Activated B cell treated with CpG ODN at 0.5 μM for 24 hours (primary cell): ENCODE data around the gene CBY1. TPM values are rescaled to one million over a fixed set of nuclear protein-coding genes. Genes with fewer than 3 reads are reported as not detected.

ENCODE experiments used
- ATAC-seq: fragments of 200-7000 bp; cut with Tn5 transposase; one replicate; pipeline ENCODE4 v1.10.0; 2021; ENCODE audit warnings: low read depth, mild to moderate bottlenecking, moderate library complexity
- CTCF ChIA-PET: fragments of 350-600 bp; sonication (Branson Sonifier 250); formaldehyde crosslinking; loops from one replicate; lab custom pipeline; 2021; ENCODE audit warnings: antibody characterized with exemption; lab: Charles Lee
- POLR2A ChIA-PET: fragments of 350-600 bp; sonication (Branson Sonifier 250); formaldehyde crosslinking; loops from one replicate; lab custom pipeline; 2021; ENCODE audit warnings: antibody characterized with exemption; lab: Charles Lee
- DNase-seq: peaks from one replicate; pipeline ENCODE4 v3.0.0; 2022
- H3K27ac Mint-ChIP-seq: one replicate; pipeline ENCODE4 v1.8.0; 2020; ENCODE audit warnings: mixed read lengths
- H3K27me3 Mint-ChIP-seq: one replicate; pipeline ENCODE4 v1.8.0; 2021; ENCODE audit warnings: mixed read lengths
- H3K36me3 Mint-ChIP-seq: one replicate; pipeline ENCODE4 v1.8.0; 2021; ENCODE audit warnings: low read depth, mixed read lengths
- H3K4me1 Mint-ChIP-seq: one replicate; pipeline ENCODE4 v1.8.0; 2021; ENCODE audit warnings: mixed read lengths
- H3K4me3 Mint-ChIP-seq: one replicate; pipeline ENCODE4 v1.8.0; 2020; ENCODE audit warnings: mild to moderate bottlenecking, mixed read lengths
- H3K9me3 Mint-ChIP-seq: one replicate; pipeline ENCODE4 v1.8.0; 2020; ENCODE audit warnings: mixed read lengths
- CTCF ChIP-seq: fragments of 200-600 bp; IDR thresholded peaks from one replicate; pipeline ENCODE4 v1.8.0; 2022; ENCODE audit warnings: antibody characterized with exemption, mild to moderate bottlenecking
- intact Hi-C: fragments of 100-400 bp; cut with micrococcal nuclease; formaldehyde crosslinking; loops from one replicate; pipeline ENCODE4 v1.15.1; 2024
- total RNA-seq: library from RNA; stranded (reverse); gene quantifications from 2 replicates; pipeline ENCODE4 v1.2.3, GENCODE V29; 2022

CBY1 gene
- total RNA-seq, 1 donor from 2014 or later = 14.1 TPM

- H3K4me1 Mint-ChIP-seq = peaks cover 69% of the 10 kb centered on the region
- DNase-seq (peak; percentile 82), ATAC-seq (peak; percentile 79)
- peaks cover 20% of the 10 kb centered on the region for H3K36me3 Mint-ChIP-seq
- TF ChIP-seq CTCF = no peak
- H3K9me3 Mint-ChIP-seq = no peaks in the 10 kb centered on the region
- intact Hi-C loops = loop anchor here (1.0 to 10.0 kb wide), 8 partner anchors 24 to 1339 kb away; partner anchors contain the start of genes DMC1, DNAL4, PICK1 and PLA2G6
- H3K27me3 Mint-ChIP-seq = no peaks in the 10 kb centered on the region
- H3K27ac Mint-ChIP-seq = peak within 1 kb of the TSS; percentile 85
- POLR2A ChIA-PET = interaction anchor here (0.6 to 2.7 kb wide), 16 partner anchors 9 to 1824 kb away, joined by 3 to 22 read pairs (median 4); partner anchors contain the start of genes CBX7, PDXP, RPL3 and SUN2
- CTCF ChIA-PET = interaction anchor here (1.2 to 2.4 kb wide), 2 partner anchors 24 to 653 kb away, joined by 3 to 10 read pairs; partner anchors contain the start of gene TOMM22
- H3K4me3 Mint-ChIP-seq = peak within 1 kb of the TSS; percentile 88
Measured at GRCh38 chr22:38705235-38706100, 49.0 kb downstream of the CBY1 start, which contains the start of gene GTPBP1. Gene GTPBP1, plus strand, starts transcription at chr22:38705944. Its CDS starts 12 bp downstream, at chr22:38705956.

GRCh38 chr22:38706101-38706900 lies 49.9 kb downstream of the CBY1 start:
- intact Hi-C loops = loop anchor here (5.0 to 10.0 kb wide), 3 partner anchors 86 to 1338 kb away; partner anchors contain the start of gene DNAL4
- ChIA-PET POLR2A (interaction anchor here (0.6 to 2.7 kb wide), 17 partner anchors 9 to 1338 kb away, joined by 3 to 22 read pairs (median 3); partner anchors contain the start of genes CBX7, PDXP, RPL3 and SUN2), CTCF (interaction anchor here (1.2 kb wide), 2 partner anchors 25 to 654 kb away, joined by 3 to 5 read pairs; partner anchors contain the start of gene TOMM22)
- H3K27ac Mint-ChIP-seq = peak overlapping the region; percentile 85
- TF ChIP-seq CTCF = no peak
- no peak for ATAC-seq
- H3K36me3 Mint-ChIP-seq = peaks cover 25% of the 10 kb centered on the region
- H3K27me3 Mint-ChIP-seq = no peaks in the 10 kb centered on the region
- H3K4me1 Mint-ChIP-seq = peaks cover 74% of the 10 kb centered on the region
- no peak for DNase-seq
- H3K4me3 Mint-ChIP-seq = peak overlapping the region; percentile 88
- H3K9me3 Mint-ChIP-seq = no peaks in the 10 kb centered on the region

DNA sequence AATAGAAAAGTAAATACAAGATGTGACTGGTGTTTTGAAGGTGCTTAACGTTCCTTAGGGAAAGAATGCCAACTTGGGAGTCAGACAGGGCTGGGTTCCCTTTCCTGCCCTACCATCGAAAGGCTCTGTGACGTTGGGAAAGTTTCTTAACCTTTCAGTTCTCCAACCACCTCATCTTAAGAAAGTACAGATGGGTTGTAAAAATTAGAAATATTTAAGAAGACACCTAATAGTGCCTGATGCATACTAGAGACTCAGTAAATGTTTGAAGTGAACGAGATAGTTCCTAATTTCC lies 50.4 kb downstream of the CBY1 start:
- peaks cover 29% of the 10 kb centered on the region for H3K36me3 Mint-ChIP-seq
- ChIA-PET POLR2A (interaction anchor here (0.6 to 2.7 kb wide), 6 partner anchors 10 to 308 kb away, joined by 3 to 22 read pairs (median 4); partner anchors contain the start of genes SUN2 and TOMM22), CTCF (interaction anchor here (1.2 kb wide), 1 partner anchor 25 kb away, joined by 5 read pairs; the partner anchor contains the start of gene TOMM22)
- intact Hi-C loops = loop anchor here (5.0 to 10.0 kb wide), 3 partner anchors 85 to 1338 kb away; partner anchors contain the start of gene DNAL4
- ATAC-seq (no peak), DNase-seq (no peak)
- peaks cover 70% of the 10 kb centered on the region for H3K4me1 Mint-ChIP-seq
- peak overlapping the region; percentile 85 for H3K27ac Mint-ChIP-seq
- no peaks in the 10 kb centered on the region for H3K27me3 Mint-ChIP-seq
- TF ChIP-seq CTCF = no peak
- H3K4me3 Mint-ChIP-seq = peak overlapping the region; percentile 88
- no peaks in the 10 kb centered on the region for H3K9me3 Mint-ChIP-seq

GRCh38 chr22:38707346-38707745 lies 50.9 kb downstream of the CBY1 start:
- Mint-ChIP-seq H3K36me3 (peaks cover 32% of the 10 kb centered on the region), H3K27me3 (no peaks in the 10 kb centered on the region), H3K4me1 (peaks cover 73% of the 10 kb centered on the region), H3K4me3 (peak overlapping the region; percentile 88), H3K9me3 (no peaks in the 10 kb centered on the region), H3K27ac (peak overlapping the region; percentile 85)
- POLR2A ChIA-PET = interaction anchor here (0.6 to 2.7 kb wide), 6 partner anchors 10 to 309 kb away, joined by 3 to 22 read pairs (median 4); partner anchors contain the start of genes SUN2 and TOMM22
- ATAC-seq = no peak
- TF ChIP-seq CTCF = no peak
- intact Hi-C loops = loop anchor here (5.0 to 10.0 kb wide), 3 partner anchors 85 to 1337 kb away; partner anchors contain the start of gene DNAL4
- no peak for DNase-seq
- CTCF ChIA-PET = interaction anchor here (1.2 to 1.4 kb wide), 2 partner anchors 18 to 26 kb away, joined by 3 to 5 read pairs; partner anchors contain the start of gene TOMM22
